Thymus (tissue), 2 donors: ENCODE data around the gene MEI1. TPM values are rescaled to one million over a fixed set of nuclear protein-coding genes. Genes with fewer than 3 reads are reported as not detected.

ENCODE experiments used
- polyA plus RNA-seq: library from polyadenylated mRNA; stranded (reverse); fragments of 200-250 nt; gene quantifications from one replicate; pipeline ENCODE4 v1.2.3, GENCODE V29; 2013
- total RNA-seq: library from RNA; stranded (reverse); fragments of 120-200 nt; gene quantifications from one replicate; pipeline ENCODE4 v1.2.4, GENCODE V29; 2013
- donor health status: healthy.

The MEI1 gene
- total and polyA plus RNA-seq, 2 donors = 9.2 to 14.7 TPM

Other genes with a start within 250 kb of the MEI1 start
- 99.2 TPM for gene PHF5A, start 230.8 kb upstream of the MEI1 start, total RNA-seq
- gene PHF5A, start 230.8 kb upstream of the MEI1 start, polyA plus RNA-seq = 65.7 TPM
- 33.9 TPM for gene ACO2, start 230.4 kb upstream of the MEI1 start, total RNA-seq
- gene ACO2, start 230.4 kb upstream of the MEI1 start, polyA plus RNA-seq = 29.7 TPM
- gene POLR3H, start 155.0 kb upstream of the MEI1 start, total RNA-seq = 10.2 TPM
- 14.9 TPM for gene POLR3H, start 155.0 kb upstream of the MEI1 start, polyA plus RNA-seq
- 0.05 TPM for gene CSDC2, start 138.5 kb upstream of the MEI1 start, total RNA-seq
- gene CSDC2, start 138.5 kb upstream of the MEI1 start, polyA plus RNA-seq = 3.0 TPM
- 9.3 TPM for gene PMM1, start 109.7 kb upstream of the MEI1 start, total RNA-seq
- gene PMM1, start 109.7 kb upstream of the MEI1 start, polyA plus RNA-seq = 51.1 TPM
- gene DESI1, start 78.5 kb upstream of the MEI1 start, total RNA-seq = 11.9 TPM
- 14.6 TPM for gene DESI1, start 78.5 kb upstream of the MEI1 start, polyA plus RNA-seq
- 371 TPM for gene XRCC6, start 78.2 kb upstream of the MEI1 start, total RNA-seq
- 126 TPM for gene XRCC6, start 78.2 kb upstream of the MEI1 start, polyA plus RNA-seq
- gene SNU13, start 10.6 kb upstream of the MEI1 start, total RNA-seq = 130 TPM
- 121 TPM for gene SNU13, start 10.6 kb upstream of the MEI1 start, polyA plus RNA-seq
- 14.4 TPM for gene CCDC134, start 101.2 kb downstream of the MEI1 start, total RNA-seq
- 1.6 TPM for gene CCDC134, start 101.2 kb downstream of the MEI1 start, polyA plus RNA-seq
- gene SREBF2, start 133.6 kb downstream of the MEI1 start, total RNA-seq = 15.8 TPM
- 41.0 TPM for gene SREBF2, start 133.6 kb downstream of the MEI1 start, polyA plus RNA-seq
- 0.19 TPM for gene SHISA8, start 215.6 kb downstream of the MEI1 start, total RNA-seq
- gene SHISA8, start 215.6 kb downstream of the MEI1 start, polyA plus RNA-seq = 2.9 TPM
- 1.0 TPM for gene TNFRSF13C, start 227.3 kb downstream of the MEI1 start, total RNA-seq
- gene TNFRSF13C, start 227.3 kb downstream of the MEI1 start, polyA plus RNA-seq = 6.1 TPM
- 31.4 TPM for gene CENPM, start 247.6 kb downstream of the MEI1 start, total RNA-seq
- gene CENPM, start 247.6 kb downstream of the MEI1 start, polyA plus RNA-seq = 13.1 TPM